ENCODE data around the gene NCKIPSD.
"Not testable (repeated sequence)": the region's sequence is repeated elsewhere in the genome, so short reads cannot be mapped to it uniquely, and the experiment has no call there.

The NCKIPSD gene

DNA sequence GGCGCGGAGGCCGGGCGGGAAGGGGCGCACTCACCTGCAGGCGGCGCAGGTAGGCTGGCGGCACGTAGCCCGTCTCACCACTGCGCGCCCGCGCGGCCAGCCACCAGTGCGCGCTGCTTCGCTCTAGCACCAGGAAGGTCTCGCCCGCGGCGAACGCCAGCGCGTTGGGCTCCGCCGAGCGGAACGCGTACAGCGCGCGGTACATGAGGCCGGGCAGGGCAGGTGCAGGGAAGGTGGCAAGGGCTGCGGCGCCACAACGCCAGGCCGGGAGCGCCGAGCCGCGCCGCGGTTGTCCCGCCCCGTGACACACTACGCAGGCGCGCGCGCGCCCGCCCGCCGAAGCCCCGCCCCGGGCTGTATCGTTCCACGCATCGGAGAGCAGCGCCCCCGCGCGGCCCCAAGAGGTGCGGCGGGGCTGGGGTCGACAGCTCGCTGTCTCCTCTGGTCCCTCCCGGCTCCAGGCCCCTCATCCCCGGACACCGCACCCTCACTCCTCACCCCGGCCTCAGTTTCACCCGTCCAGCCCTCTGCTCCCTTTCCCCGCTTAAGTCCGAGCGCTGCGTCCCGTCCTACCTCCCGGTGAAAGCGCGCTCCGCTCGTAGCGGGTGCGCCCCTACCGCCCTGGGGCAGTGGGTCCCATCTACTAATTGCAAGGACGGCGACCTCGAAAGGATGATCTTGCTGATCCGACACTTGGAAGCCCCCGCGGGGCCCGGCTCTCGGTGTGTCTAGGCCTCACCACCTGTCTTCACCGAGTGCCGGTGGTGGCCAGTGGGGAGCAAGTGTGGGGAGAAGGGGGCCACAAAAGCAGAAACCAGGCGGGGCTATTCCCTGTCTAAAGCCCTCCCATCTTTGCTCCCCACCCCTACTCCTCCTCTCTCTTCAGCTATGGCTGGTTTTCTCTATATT lies at the start of gene NCKIPSD:
Gene NCKIPSD (minus strand): TSS at position 313 of the 909 bp plus-strand sequence. CDS start 108 bp downstream, at position 205.
- DNase-seq (ENCODE audit: low read depth in 2 of 2) = peak; percentile 74 to 87

DNA sequence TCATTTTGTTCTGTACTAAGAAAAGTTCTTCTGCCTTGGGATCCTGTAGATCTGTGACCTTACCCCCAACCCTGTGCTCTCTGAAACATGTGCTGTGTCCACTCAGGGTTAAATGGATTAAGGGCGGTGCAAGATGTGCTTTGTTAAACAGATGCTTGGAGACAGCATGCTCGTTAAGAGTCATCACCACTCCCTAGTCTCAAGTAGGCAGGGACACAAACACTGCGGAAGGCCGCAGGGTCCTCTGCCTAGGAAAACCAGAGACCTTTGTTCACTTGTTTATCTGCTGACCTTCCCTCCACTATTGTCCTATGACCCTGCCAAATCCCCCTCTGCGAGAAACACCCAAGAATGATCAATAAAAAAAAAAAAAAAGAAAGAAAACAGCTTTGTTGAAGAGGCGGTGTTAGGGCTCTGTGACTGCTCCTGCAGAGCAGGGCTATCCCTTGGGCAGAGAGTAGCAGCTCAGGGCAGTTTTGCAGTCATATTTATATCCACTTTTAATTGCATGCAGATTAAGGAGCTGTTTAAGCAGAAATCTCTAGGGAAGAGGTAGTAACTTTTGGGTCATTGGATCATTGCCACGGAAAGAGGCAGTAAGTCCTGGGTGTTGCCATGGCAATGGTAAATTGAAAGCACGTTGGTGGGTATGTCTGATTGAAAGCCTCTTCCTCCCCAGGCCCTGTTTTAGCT lies 49.5 kb upstream of the NCKIPSD start:
- DNase-seq (ENCODE audit: low read depth in 2 of 2) = not testable (repeated sequence)

DNA sequence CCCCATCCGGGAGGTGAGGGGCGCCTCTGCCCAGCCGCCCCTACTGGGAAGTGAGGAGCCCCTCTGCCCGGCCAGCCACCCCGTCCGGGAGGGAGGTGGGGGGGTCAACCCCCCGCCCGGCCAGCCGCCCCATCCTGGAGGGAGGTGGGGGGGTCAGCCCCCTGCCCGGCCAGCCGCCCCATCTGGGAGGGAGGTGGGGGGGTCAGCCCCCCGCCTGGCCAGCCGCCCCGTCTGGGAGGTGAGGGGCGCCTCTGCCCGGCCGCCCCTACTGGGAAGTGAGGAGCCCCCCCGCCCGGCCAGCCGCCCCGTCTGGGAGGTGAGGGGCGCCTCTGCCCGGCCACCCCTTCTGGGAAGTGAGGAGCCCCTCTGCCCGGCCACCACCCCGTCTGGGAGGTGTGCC lies 48.8 kb upstream of the NCKIPSD start:
- not testable (repeated sequence) for DNase-seq (ENCODE audit: low read depth in 2 of 2)

DNA sequence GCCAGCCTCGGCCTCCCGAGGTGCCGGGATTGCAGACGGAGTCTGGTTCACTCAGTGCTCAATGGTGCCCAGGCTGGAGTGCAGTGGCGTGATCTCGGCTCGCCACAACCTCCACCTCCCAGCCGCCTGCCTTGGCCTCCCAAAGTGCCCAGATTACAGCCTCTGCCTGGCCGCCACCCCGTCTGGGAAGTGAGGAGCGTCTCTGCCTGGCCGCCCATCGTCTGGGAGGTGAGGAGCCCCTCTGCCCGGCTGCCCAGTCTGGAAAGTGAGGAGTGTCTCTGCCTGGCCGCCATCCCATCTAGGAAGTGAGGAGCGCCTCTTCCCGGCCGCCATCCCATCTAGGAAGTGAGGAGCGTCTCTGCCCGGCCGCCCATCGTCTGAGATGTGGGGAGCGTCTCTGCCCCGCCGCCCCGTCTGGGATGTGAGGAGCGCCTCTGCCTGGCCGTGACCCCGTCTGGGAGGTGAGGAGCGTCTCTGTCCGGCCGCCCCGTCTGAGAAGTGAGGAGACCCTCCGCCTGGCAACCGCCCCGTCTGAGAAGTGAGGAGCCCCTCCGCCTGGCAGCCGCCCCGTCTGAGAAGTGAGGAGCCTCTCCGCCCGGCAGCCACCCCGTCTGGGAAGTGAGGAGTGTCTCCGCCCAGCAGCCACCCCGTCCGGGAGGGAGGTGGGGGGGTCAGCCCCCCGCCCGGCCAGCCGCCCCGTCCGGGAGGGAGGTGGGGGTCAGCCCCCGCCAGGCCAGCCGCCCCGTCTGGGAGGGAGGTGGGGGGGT lies 48.2 kb upstream of the NCKIPSD start:
- not testable (repeated sequence) for DNase-seq (ENCODE audit: low read depth in 2 of 2)

DNA sequence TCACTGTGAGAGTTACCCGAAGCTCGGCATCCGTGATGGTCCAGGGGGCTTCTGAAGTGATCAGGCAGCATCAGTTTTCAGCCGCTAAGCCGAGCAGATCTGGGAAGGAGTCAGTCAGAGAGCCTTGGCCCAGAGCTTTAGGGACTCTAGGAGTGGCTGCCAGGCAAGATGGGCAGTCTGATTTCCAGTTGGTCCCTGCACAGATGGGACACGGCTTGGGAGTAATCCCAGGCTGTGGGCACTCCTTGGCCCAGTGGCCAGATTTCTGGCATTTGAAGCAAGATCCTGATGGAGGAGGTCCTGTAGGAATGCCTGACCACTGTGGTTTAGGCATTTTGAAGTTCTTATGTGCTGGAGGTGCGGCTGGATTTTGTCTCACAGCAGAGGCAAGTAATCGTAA lies 41.8 kb upstream of the NCKIPSD start:
- no peak for DNase-seq (ENCODE audit: low read depth in 2 of 2)

DNA sequence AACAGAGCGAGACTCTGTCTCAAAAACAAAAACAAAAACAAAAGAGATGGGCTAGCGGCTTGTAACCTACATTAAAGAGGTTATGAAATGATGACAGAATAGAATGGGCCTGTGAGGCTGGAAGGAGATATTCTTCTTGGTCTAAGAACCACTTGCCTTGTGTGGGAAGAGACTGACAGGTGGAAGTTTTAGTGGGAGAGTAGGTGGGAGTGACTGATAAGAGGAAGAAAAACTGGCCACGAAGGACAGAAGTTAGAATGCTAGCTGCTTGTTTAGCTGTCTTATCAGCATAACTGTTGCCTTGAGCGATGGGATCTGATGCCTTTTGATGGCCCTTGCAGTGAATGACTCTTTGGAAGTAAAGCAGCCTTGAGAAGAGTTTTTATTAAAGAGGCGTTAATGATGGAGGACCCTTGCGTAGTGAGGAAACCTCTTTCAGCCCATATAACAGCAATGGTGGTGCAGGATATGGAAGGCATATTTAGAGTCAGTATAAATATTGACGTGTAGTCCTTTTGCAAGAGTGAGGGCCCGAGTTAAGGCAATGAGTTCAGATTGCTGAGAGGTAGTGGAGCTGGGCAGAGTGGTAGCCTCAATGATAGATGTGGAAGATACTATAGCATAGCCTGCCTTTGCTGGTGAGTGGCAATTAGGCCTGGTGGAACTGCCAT lies 39.6 kb upstream of the NCKIPSD start:
- DNase-seq (ENCODE audit: low read depth in 2 of 2) = not testable (repeated sequence)

DNA sequence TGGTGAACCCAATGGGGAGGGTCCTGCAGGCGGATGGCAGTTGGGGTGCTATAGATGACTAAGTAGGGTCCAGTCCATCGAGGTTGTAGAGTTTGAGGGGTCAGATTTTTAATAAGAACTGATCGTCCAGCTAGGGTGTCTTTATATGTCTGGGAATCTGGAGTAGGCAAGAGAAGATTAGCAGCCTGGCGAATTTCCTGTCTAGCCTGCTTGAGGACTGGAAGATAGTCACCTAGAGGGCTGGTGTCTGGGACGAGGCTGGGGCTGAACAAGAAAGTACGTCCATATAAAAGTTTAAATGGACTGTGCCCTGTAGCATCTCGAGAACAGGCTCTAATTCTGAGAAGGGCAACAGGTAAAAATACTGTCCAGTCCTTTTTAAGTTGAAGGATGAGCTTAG lies 38.0 kb upstream of the NCKIPSD start:
- no peak for DNase-seq (ENCODE audit: low read depth in 2 of 2)

DNA sequence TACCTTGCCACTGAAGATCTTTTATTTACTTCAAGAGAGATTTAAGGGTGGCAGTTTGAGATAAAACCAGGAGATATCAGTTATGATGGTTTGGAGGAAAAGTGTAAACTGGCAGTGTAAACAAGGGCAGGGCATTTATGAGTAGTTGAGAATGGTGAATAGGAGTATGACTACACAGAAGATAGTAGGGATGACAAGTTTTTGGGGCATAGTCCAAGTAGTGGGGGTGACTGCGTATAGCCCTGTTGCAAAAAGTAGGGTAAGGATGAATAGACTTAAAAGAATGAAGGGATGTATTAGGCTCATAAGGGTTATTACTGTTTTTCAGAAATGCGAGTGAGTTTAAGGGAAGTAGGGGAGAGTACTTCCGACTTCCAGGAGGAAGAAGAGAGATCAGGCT lies 37.6 kb upstream of the NCKIPSD start:
- DNase-seq (ENCODE audit: low read depth in 2 of 2) = not testable (repeated sequence)

DNA sequence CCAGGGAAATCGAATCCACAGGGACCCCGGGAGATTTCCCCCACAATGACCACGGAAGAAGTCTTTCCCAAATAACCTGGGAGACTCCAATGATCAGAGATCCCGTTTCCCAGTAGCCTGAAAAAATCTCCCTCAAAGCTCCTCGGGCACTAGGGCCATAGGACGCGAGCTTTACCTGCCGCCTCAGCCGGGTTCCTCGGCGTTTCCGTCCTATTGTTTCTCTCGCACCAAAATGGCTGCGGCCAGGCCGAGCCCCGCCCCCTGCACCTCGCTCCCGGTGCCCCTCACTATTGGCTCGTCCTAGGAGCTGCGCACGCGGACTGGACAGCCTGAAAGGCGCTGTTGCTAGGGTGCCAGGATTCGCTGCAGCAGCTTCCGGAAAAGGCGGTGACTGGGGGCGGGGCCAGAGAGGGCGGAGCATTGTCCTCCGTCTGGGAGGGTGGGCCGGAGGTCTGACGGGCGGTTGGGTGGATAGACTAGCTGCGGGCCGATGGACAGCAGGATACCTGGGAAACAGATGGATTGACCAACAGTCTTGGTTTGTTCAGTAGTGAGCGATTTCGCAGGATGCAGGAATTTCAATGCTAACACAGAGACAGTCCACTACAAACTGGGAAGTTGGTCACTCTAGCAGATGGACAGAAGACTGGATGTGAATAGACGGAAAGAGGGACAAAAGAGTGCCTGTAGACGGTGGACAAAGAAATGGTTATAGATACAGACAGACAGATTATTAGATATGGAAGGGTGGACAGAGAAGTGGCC lies 31.4 kb upstream of the NCKIPSD start, which contains the start of gene IP6K2:
Gene IP6K2 (minus strand): TSS at position 240 of the 765 bp plus-strand sequence. CDS start 21,930 bp downstream, outside the sequence.
- DNase-seq (ENCODE audit: low read depth in 2 of 2) = peak; percentile 97 to 99

DNA sequence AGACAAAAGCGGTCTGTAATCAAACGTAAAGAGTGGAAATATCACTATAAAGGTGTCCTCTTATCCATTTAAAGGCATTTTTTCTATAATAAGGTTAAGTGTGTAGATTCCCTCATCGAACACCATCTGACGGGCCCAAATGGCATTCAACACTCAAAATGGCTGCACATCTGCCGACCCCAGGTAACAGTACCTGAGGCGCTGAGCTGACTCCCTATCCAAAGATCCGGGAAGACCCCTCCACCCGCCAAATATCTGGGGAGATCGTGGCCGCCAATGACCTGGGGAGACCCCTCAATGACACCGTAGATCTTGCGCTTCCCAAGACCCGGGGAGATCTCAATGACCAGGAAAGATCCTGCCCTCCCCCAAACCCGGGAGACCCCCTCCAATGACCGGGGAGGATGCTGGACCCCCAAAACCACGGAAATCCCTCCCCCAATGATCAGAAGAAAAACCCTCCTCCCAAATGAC lies 30.8 kb upstream of the NCKIPSD start:
- no peak for DNase-seq (ENCODE audit: low read depth in 2 of 2)

DNA sequence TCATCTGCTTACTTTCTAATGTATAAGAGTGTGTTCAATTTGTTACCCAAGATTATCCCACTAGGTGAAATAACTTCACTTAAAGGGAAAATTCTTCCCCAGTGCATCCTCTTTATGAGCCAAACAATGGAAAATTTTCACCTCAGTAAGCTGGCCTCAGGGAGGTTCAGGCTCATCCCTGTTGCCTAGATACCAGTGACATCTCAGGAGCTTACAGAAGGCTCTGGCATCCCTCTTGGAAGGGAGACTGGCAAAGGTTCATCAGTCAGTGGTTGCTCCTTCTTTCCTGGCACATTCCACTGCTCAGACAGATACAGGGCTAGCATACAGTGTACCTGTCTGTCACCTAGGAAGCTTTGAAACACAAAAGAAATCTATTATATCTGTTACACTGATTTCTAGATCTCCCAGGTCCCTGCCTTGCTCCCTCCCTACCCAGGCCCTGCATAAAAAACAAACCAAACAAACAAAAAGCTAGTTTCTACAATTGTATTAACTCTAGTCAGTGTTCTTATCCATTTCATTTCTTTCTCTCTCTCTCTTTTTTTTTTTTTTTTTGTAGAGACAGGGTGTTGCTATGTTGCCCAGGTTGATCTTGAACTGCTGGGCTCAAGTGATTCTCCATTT lies 29.6 kb upstream of the NCKIPSD start:
- no peak for DNase-seq (ENCODE audit: low read depth in 2 of 2)

DNA sequence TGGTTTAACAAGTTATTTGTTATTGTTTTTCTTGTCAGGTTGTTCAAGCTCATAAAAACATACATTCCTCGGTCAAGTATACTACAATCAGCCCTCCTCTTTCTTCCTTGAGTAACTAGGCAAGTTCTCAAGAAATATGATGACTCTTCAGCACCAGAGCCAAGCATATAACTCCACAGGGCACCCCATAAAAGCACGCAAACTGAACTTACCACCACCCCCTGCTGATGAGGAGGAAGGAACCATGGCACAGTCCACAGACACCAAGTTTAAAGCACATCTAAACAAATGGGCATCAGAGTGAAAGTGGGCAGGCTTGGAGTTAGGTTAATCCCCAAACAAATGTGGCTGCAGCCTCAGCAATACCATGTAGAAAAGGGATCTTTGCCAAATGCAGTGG lies 26.0 kb upstream of the NCKIPSD start:
- DNase-seq (ENCODE audit: low read depth in 2 of 2) = no peak

DNA sequence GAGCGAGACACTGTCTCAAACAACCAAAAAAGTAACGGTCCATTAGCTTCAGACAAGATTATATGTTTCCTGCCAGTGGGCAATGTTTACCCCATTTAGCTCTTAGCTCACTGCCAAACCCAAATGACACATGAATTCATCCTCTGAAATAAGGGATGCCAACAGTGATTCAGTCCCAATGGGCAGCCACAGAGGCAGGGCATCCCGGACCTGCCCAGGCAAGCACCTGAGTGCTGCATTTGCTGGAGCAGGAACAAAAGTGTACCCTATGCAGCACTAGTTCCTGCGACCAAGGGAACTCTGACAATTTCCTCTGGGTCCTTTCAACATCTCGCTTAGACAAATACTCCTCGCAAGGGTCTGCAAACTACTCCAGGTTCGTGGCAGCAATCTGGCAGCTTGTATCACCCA lies 23.3 kb upstream of the NCKIPSD start:
- no peak for DNase-seq (ENCODE audit: low read depth in 2 of 2)

DNA sequence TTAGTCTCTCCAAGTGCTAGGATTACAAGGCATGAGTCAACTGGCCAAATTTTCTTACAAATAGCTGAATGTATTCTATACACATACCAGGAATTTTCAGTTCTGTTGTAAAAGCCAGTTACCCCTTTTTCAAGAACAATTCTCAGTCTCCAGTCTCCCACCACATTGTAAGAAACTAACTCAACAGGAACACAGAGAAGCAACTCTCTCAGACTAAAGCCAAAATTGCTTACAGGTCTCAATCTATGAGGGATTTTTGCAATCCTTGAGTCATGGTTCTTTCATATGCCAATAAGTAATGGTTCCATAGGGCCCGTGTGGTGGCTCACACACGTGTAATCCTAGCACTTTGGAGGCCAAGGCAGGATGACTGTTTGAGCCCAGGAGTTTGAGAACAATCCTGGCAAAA lies 22.8 kb upstream of the NCKIPSD start:
- DNase-seq (ENCODE audit: low read depth in 2 of 2) = no peak

DNA sequence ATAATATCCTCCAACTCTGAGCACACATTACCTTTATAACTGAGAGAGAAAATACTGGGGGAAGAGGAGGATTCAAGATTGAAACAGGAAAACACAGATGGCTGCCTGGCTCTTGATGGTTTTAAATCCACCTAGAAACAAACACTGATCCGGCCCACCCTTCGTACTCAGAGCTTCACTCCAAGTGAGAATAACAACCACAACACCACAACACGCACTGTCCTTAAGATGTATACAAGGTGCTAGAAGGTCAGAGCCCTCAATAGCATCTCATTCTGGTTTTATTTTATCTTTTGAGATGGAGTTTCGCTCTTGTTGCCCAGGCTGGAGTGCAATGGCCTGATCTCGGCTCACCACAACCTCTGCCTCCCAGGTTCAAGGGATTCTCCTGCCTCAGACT lies 21.4 kb upstream of the NCKIPSD start:
- DNase-seq (ENCODE audit: low read depth in 2 of 2) = no peak

DNA sequence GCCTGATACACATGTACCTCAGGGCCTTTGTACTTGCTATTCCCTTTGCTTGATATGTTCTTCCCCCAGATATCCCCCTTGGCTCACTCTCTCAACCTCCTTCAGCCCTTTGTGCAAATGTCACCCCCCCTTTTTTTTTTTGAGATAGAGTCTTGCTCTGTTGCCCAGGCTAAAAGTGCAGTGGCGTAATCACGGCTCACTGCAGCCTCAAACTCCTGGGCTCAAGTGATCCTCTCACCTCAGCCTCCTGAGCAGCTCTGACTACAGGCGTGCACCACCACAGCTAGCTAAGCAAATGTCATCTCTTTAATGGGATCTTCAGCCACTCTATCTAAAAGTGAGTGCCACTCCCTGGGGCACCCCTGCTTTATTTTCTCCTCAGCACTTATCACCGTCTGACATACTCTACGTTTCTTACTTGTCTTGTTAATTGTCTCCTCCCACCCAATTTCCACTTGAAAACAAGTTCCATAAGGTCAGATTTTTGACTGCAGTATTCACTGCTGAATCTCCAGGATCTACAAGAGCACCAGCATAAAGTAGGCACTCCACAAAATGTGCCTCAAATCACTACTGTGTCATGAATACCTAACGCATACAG lies 16.7 kb upstream of the NCKIPSD start:
- no peak for DNase-seq (ENCODE audit: low read depth in 2 of 2)

DNA sequence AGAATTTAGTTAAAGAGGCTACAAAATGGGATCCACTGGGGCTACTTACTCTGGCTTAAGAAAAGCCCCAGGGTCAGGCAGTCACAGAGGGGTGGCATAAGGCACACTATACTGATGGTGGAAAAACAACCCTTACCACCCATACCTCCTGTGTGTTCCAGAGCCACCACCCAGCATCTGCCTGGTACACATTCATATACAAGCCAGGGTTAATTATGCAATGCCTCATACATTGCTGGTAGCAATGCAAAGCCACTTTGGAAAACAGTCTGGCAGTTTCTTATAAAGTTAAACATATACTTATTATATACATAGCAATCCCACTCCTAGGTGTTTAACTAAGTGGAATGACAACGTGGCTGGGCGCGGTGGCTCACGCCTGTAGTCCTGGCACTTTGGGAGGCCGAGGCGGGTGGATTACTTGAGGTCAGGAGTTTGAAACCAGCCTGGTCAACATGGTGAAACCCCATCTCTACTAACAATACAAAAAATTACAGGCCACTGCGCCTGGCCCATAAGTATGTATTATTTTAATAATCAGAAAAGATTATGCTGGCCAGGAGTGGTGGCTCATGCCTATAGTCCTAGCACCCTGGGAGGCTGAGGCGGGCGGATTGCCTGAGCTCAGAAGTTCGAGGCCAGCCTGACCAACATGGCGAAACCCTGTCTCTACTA lies 15.2 kb upstream of the NCKIPSD start:
- no peak for DNase-seq (ENCODE audit: low read depth in 2 of 2)

DNA sequence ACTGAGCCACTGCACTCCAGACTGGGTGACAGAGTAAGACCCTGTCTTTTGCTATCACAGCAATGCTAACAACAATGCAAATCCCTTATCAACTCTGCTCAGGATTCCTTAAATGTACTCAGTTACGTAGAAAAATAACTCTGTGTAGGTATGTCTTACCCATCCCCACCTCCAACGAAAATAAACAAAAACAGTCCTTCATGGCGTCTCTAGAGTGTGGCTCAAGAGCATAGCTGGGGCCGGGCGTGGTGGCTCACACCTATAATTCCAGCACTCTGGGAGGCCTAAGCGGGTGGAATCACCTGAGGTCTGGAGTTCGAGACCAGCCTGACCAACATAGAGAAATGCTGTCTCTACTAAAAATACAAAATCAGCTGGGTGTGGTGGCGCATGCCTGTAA lies 13.2 kb upstream of the NCKIPSD start:
- DNase-seq (ENCODE audit: low read depth in 2 of 2) = no peak

DNA sequence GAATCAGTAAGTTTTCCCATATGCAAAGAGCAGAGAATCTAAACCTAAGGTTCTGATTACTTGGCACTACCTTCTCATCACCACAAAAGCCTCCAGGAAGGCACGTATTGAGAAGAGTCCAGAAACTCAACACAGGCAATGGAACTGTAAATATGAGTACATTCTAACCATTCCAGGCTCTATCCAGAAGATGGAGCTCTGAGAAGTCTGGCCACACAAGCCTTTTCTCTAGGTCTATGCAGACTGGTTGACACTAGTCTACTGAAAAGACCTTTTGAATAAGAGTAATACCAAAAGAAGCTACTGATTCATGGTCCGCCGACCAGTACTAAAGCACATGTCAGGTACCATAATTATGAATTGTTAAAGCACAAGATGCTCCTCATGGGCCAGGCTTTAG lies 12.2 kb upstream of the NCKIPSD start:
- DNase-seq (ENCODE audit: low read depth in 2 of 2) = no peak
